Transverse colon (tissue), 4 donors: ENCODE measurements around the gene RECQL.

ENCODE experiments used
- CTCF ChIP-seq, 5 experiments: fragments of 200-600 bp in 3 of 5; fragments of 450-650 bp in 2 of 5; sonication (generic) in 3 of 5; IDR thresholded peaks; 1 replicate in 2 of 5; 2 replicates in 3 of 5; pipeline ENCODE4 v1.5.1; 2016 to 2017; ENCODE audit warnings: antibody characterized with exemption in 5 of 5, inconsistent platforms in 3 of 5, mild to moderate bottlenecking in 2 of 5, moderate library complexity in 1 of 5
- EP300 ChIP-seq: sonication (generic); formaldehyde crosslinking; IDR thresholded peaks from one replicate; pipeline ENCODE4 v1.6.1; 2017; ENCODE audit warnings: antibody characterized with exemption, low read depth
- POLR2A ChIP-seq: fragments of 450-650 bp; IDR thresholded peaks from one replicate; pipeline ENCODE4 v1.6.1; 2016; ENCODE audit warnings: antibody characterized with exemption, mild to moderate bottlenecking, moderate library complexity
- POLR2AphosphoS5 ChIP-seq, 3 donors: sonication (generic); formaldehyde crosslinking; IDR thresholded peaks; one replicate each; pipeline ENCODE4 v1.6.1; 2016; ENCODE audit warnings: antibody characterized with exemption in 3 of 3

GRCh38 chr12:21523148-21523547, 21.7 kb upstream of the RECQL start:
- TF ChIP-seq CTCF (IDR thresholded peaks at IDR 0.05) (no peak), POLR2AphosphoS5 (IDR thresholded peaks at IDR 0.05) (no peak), POLR2A (no peak), EP300 (no peak)
